Astrocyte (in vitro differentiated cells and primary cell): ENCODE measurements around the gene NDUFV2.

ENCODE experiments used
- EZH2 ChIP-seq: IDR thresholded peaks from 2 replicates; pipeline ENCODE4 v1.6.1; 2012; ENCODE audit warnings: mild to moderate bottlenecking, low read length, inconsistent platforms; ENCODE audit not compliant: insufficient read depth
- TF ChIP-seq, protein P1 (sequence below): IDR thresholded peaks from 2 replicates; pipeline ENCODE4 v1.5.1; 2011; ENCODE audit warnings: low read depth, mild to moderate bottlenecking, inconsistent platforms, low read length, moderate library complexity; ENCODE audit not compliant: insufficient read depth

DNA sequence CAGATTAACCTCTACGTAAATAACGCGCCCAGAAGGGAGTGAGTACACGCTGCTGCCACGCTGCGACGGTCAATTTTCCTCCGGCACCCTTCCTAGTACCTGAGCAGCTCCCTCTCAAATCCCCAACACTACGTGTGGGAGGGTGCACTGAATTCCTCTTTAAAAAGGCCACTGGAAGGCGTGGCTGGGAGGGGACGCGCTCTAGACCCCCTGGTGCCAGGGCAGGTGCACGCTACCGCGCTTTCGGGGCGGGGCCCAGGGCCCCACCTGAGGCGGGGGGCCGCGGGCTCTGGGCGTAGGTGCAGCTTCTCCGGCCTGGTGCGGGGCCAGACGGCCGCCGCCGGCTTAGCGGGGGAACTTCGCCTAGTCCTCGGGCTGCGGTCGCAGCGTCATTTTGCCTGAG, 33.4 kb downstream of the NDUFV2 start:
- TF ChIP-seq, protein P1, sequence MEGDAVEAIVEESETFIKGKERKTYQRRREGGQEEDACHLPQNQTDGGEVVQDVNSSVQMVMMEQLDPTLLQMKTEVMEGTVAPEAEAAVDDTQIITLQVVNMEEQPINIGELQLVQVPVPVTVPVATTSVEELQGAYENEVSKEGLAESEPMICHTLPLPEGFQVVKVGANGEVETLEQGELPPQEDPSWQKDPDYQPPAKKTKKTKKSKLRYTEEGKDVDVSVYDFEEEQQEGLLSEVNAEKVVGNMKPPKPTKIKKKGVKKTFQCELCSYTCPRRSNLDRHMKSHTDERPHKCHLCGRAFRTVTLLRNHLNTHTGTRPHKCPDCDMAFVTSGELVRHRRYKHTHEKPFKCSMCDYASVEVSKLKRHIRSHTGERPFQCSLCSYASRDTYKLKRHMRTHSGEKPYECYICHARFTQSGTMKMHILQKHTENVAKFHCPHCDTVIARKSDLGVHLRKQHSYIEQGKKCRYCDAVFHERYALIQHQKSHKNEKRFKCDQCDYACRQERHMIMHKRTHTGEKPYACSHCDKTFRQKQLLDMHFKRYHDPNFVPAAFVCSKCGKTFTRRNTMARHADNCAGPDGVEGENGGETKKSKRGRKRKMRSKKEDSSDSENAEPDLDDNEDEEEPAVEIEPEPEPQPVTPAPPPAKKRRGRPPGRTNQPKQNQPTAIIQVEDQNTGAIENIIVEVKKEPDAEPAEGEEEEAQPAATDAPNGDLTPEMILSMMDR, result no peak
- TF ChIP-seq EZH2, result no peak
